ENCODE measurements around the gene SMCR8. TPM values are rescaled to one million over a fixed set of nuclear protein-coding genes. Genes with fewer than 3 reads are reported as not detected.

SMCR8 gene
- total RNA-seq, 2 donors from 2014 or later: 20.7 to 22.2 TPM

DNA sequence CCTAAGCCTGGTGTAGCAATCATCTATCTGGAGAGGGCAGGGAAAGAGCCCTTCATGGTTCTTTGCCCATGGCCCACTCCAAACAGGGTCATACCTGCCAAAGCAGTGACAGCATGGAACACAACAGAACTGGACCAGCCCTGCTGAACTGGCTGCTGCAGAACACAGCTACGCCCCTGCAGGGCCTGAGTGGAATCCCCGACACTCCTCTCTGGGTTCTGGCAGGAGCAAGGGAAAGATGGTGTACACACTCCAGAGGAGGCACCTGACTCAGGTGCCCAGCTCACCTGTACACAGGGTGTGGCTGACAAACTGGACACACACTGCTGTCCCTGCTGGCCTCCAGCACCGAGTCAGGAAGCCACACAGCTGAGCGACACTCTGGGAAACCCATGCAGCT is 34.8 kb upstream of the SMCR8 start:
- no peak overlapping the region for H3K27ac ChIP-seq (ENCODE audit: low read depth, low read length)
- no peaks in the 10 kb centered on the region for H3K27me3 Mint-ChIP-seq (ENCODE audit: insufficient read depth)
- H3K27ac Mint-ChIP-seq: no peak overlapping the region
- peaks cover 72% of the 10 kb centered on the region for H3K36me3 Mint-ChIP-seq (ENCODE audit: low read depth)
- H3K9me3 ChIP-seq (ENCODE audit: control insufficient read depth, low read length): no peaks in the 10 kb centered on the region
- H3K4me1 ChIP-seq (ENCODE audit: control insufficient read depth, insufficient read depth, low read length): no peaks in the 10 kb centered on the region
- no peak overlapping the region for H3K4me3 ChIP-seq (ENCODE audit: low read length)
- H3K4me3 Mint-ChIP-seq: no peak overlapping the region
- DNase-seq: no peak
- WGBS, 2 experiments (ENCODE audit: insufficient coverage in 1 of 2, insufficient read length in 1 of 2): 96 to 100% methylated on average over 4 of the region's 4 CpGs
- no peaks in the 10 kb centered on the region for H3K4me1 Mint-ChIP-seq
- peaks cover 87% of the 10 kb centered on the region for H3K36me3 ChIP-seq (ENCODE audit: control insufficient read depth, insufficient read depth, low read length)
- no peak overlapping the region for H3K9ac ChIP-seq (ENCODE audit: extremely low read depth, low read length, poor library complexity, severe bottlenecking)
- H3K27me3 ChIP-seq (ENCODE audit: control insufficient read depth, insufficient read depth, low read length, poor library complexity, severe bottlenecking): no peaks in the 10 kb centered on the region
- TF ChIP-seq, protein P1, sequence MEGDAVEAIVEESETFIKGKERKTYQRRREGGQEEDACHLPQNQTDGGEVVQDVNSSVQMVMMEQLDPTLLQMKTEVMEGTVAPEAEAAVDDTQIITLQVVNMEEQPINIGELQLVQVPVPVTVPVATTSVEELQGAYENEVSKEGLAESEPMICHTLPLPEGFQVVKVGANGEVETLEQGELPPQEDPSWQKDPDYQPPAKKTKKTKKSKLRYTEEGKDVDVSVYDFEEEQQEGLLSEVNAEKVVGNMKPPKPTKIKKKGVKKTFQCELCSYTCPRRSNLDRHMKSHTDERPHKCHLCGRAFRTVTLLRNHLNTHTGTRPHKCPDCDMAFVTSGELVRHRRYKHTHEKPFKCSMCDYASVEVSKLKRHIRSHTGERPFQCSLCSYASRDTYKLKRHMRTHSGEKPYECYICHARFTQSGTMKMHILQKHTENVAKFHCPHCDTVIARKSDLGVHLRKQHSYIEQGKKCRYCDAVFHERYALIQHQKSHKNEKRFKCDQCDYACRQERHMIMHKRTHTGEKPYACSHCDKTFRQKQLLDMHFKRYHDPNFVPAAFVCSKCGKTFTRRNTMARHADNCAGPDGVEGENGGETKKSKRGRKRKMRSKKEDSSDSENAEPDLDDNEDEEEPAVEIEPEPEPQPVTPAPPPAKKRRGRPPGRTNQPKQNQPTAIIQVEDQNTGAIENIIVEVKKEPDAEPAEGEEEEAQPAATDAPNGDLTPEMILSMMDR (conservative IDR thresholded peaks at IDR 0.05): no peak
- no peaks in the 10 kb centered on the region for H3K9me3 Mint-ChIP-seq

DNA sequence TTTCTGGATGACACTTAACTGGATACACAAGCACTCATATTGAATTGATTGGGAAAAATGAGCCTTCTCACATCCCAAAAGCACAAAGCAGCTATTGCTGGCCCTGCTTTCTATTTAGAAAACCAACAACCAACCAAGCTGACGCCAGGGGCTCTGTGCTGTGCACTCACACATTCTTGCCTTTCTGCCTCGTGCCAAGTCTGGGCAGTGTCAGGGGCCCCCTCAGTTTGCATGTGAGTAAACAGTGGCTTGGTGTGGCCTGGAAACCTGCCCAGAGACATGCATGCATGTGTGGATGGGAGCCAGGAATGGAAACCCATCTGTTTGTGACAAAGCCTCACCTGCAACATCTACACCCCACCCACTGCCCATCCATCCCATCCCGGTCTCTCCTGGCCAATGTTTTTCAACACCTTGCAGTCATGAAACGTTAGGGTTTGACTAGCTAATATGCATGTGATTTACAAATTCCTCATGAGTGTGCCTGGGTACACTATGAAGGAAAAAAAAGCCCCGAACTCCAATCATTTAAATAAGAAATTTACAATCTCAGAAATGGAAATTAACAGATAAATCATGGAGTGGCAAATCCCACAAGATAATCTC is 34.2 kb upstream of the SMCR8 start:
- no peaks in the 10 kb centered on the region for H3K27me3 Mint-ChIP-seq (ENCODE audit: insufficient read depth)
- H3K4me3 Mint-ChIP-seq: no peak overlapping the region
- TF ChIP-seq, protein P1 (conservative IDR thresholded peaks at IDR 0.05): no peak
- peaks cover 89% of the 10 kb centered on the region for H3K36me3 ChIP-seq (ENCODE audit: control insufficient read depth, insufficient read depth, low read length)
- no peak overlapping the region for H3K27ac ChIP-seq (ENCODE audit: low read depth, low read length)
- no peak overlapping the region for H3K27ac Mint-ChIP-seq
- H3K4me1 Mint-ChIP-seq: no peaks in the 10 kb centered on the region
- no peaks in the 10 kb centered on the region for H3K27me3 ChIP-seq (ENCODE audit: control insufficient read depth, insufficient read depth, low read length, poor library complexity, severe bottlenecking)
- no peaks in the 10 kb centered on the region for H3K9me3 Mint-ChIP-seq
- peaks cover 76% of the 10 kb centered on the region for H3K36me3 Mint-ChIP-seq (ENCODE audit: low read depth)
- no peaks in the 10 kb centered on the region for H3K9me3 ChIP-seq (ENCODE audit: control insufficient read depth, low read length)
- H3K4me1 ChIP-seq (ENCODE audit: control insufficient read depth, insufficient read depth, low read length): no peaks in the 10 kb centered on the region
- no peak overlapping the region for H3K4me3 ChIP-seq (ENCODE audit: low read length)
- no peak overlapping the region for H3K9ac ChIP-seq (ENCODE audit: extremely low read depth, low read length, poor library complexity, severe bottlenecking)
- no peak for DNase-seq
- WGBS, 2 experiments (ENCODE audit: insufficient coverage in 1 of 2, insufficient read length in 1 of 2): 95 to 100% methylated on average over 2 to 5 of the region's 5 CpGs

DNA sequence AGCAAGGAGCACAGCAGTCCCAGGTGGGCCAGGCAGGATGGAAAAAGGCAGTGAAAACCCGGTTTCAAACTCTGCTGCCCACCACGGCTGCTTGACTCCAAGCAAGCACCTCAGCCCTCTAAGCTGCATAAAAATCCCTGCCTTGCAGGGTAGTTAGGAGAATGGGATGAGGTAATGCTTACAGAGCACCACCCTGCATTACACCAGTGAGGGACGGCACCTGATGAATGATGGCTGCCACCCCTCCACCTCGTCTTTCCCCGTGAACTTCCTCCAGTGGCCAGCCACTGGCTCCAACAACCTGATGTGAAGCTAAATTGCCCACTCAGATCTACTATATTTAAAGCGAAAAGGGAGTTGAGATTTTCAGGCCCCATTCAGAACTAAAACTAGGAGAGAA is 33.3 kb upstream of the SMCR8 start:
- H3K36me3 Mint-ChIP-seq (ENCODE audit: low read depth): peaks cover 74% of the 10 kb centered on the region
- 95 to 98% methylated on average over 5 to 6 of the region's 6 CpGs for WGBS, 2 experiments (ENCODE audit: insufficient coverage in 1 of 2, insufficient read length in 1 of 2)

More for the DNA sequence above, 33.3 kb upstream of the SMCR8 start:
- no peaks in the 10 kb centered on the region for H3K9me3 Mint-ChIP-seq
- H3K9ac ChIP-seq (ENCODE audit: extremely low read depth, low read length, poor library complexity, severe bottlenecking): no peak overlapping the region
- no peak overlapping the region for H3K4me3 ChIP-seq (ENCODE audit: low read length)
- no peak for DNase-seq
- TF ChIP-seq, protein P1 (conservative IDR thresholded peaks at IDR 0.05): no peak
- no peak overlapping the region for H3K4me3 Mint-ChIP-seq
- H3K4me1 Mint-ChIP-seq: no peaks in the 10 kb centered on the region
- no peaks in the 10 kb centered on the region for H3K9me3 ChIP-seq (ENCODE audit: control insufficient read depth, low read length)
- no peaks in the 10 kb centered on the region for H3K27me3 ChIP-seq (ENCODE audit: control insufficient read depth, insufficient read depth, low read length, poor library complexity, severe bottlenecking)
- H3K27me3 Mint-ChIP-seq (ENCODE audit: insufficient read depth): no peaks in the 10 kb centered on the region
- peaks cover 85% of the 10 kb centered on the region for H3K36me3 ChIP-seq (ENCODE audit: control insufficient read depth, insufficient read depth, low read length)
- H3K27ac Mint-ChIP-seq: no peak overlapping the region
- H3K4me1 ChIP-seq (ENCODE audit: control insufficient read depth, insufficient read depth, low read length): no peaks in the 10 kb centered on the region
- no peak overlapping the region for H3K27ac ChIP-seq (ENCODE audit: low read depth, low read length)
